ENCODE data around the gene SAT2.

- TF ChIP-seq EZH2phosphoT487 (IDR thresholded peaks at IDR 0.05; ENCODE audit: low read length) (no peak), CTCF (IDR thresholded peaks at IDR 0.05; ENCODE audit: low read length) (no peak)
These were observed 40.9 kb upstream of the SAT2 start for GRCh38 chr17:7668482-7668881.

Measured in MM.1S (cell line).